Measurements from ENCODE around the gene ESR2. TPM values are rescaled to one million over a fixed set of nuclear protein-coding genes. Genes with fewer than 3 reads are reported as not detected.
"Not testable (repeated sequence)": the region's sequence is repeated elsewhere in the genome, so short reads cannot be mapped to it uniquely, and the experiment has no call there.

ESR2 gene
- total RNA-seq, 1 donor from 2014 or later: not detected

- no peak for TF ChIP-seq CTCF (IDR thresholded peaks at IDR 0.05; ENCODE audit: unreplicated experiment)
- no peak for DNase-seq (ENCODE audit: low spot score)
- Mint-ChIP-seq H3K36me3 (ENCODE audit: low read depth, unreplicated experiment) (peaks cover 17% of the 10 kb centered on the region), H3K9me3 (ENCODE audit: unreplicated experiment) (no peaks in the 10 kb centered on the region), H3K4me3 (ENCODE audit: unreplicated experiment) (no peak overlapping the region), H3K27ac (ENCODE audit: unreplicated experiment) (no peak overlapping the region), H3K4me1 (ENCODE audit: unreplicated experiment) (no peaks in the 10 kb centered on the region), H3K27me3 (ENCODE audit: unreplicated experiment) (no peaks in the 10 kb centered on the region)
These were observed 249.1 kb downstream of the ESR2 start for GRCh38 chr14:64045091-64045490.

- not testable (repeated sequence) for H3K4me1 Mint-ChIP-seq (ENCODE audit: unreplicated experiment); DNase-seq (ENCODE audit: low spot score); H3K9me3 Mint-ChIP-seq (ENCODE audit: unreplicated experiment); H3K27ac Mint-ChIP-seq (ENCODE audit: unreplicated experiment); H3K4me3 Mint-ChIP-seq (ENCODE audit: unreplicated experiment); H3K27me3 Mint-ChIP-seq (ENCODE audit: unreplicated experiment)
- peaks cover 27% of the 10 kb centered on the region for H3K36me3 Mint-ChIP-seq (ENCODE audit: low read depth, unreplicated experiment)
These were observed 250.9 kb downstream of the ESR2 start for GRCh38 chr14:64043296-64043695.

- Mint-ChIP-seq H3K27me3 (ENCODE audit: unreplicated experiment) (peaks cover 5% of the 10 kb centered on the region), H3K36me3 (ENCODE audit: low read depth, unreplicated experiment) (peaks cover 27% of the 10 kb centered on the region), H3K4me3 (ENCODE audit: unreplicated experiment) (no peak overlapping the region), H3K9me3 (ENCODE audit: unreplicated experiment) (no peaks in the 10 kb centered on the region), H3K4me1 (ENCODE audit: unreplicated experiment) (no peaks in the 10 kb centered on the region), H3K27ac (ENCODE audit: unreplicated experiment) (no peak overlapping the region)
- DNase-seq (ENCODE audit: low spot score): no peak
- no peak for TF ChIP-seq CTCF (IDR thresholded peaks at IDR 0.05; ENCODE audit: unreplicated experiment)
These were observed 254.1 kb downstream of the ESR2 start for GRCh38 chr14:64040044-64040443.

GRCh38 chr14:64038841-64039542, 255.2 kb downstream of the ESR2 start:
- H3K27me3 Mint-ChIP-seq (ENCODE audit: unreplicated experiment): peaks cover 5% of the 10 kb centered on the region
- no peak overlapping the region for H3K27ac Mint-ChIP-seq (ENCODE audit: unreplicated experiment)
- peak overlapping the region; percentile 42 for H3K4me3 Mint-ChIP-seq (ENCODE audit: unreplicated experiment)
- H3K9me3 Mint-ChIP-seq (ENCODE audit: unreplicated experiment): no peaks in the 10 kb centered on the region
- no peak for TF ChIP-seq CTCF (IDR thresholded peaks at IDR 0.05; ENCODE audit: unreplicated experiment)
- H3K4me1 Mint-ChIP-seq (ENCODE audit: unreplicated experiment): no peaks in the 10 kb centered on the region
- no peak for DNase-seq (ENCODE audit: low spot score)
- H3K36me3 Mint-ChIP-seq (ENCODE audit: low read depth, unreplicated experiment): peaks cover 23% of the 10 kb centered on the region

- peaks cover 22% of the 10 kb centered on the region for H3K36me3 Mint-ChIP-seq (ENCODE audit: low read depth, unreplicated experiment)
- not testable (repeated sequence) for H3K9me3 Mint-ChIP-seq (ENCODE audit: unreplicated experiment); H3K27ac Mint-ChIP-seq (ENCODE audit: unreplicated experiment); H3K4me1 Mint-ChIP-seq (ENCODE audit: unreplicated experiment); H3K4me3 Mint-ChIP-seq (ENCODE audit: unreplicated experiment); DNase-seq (ENCODE audit: low spot score); H3K27me3 Mint-ChIP-seq (ENCODE audit: unreplicated experiment)
These were observed 256.1 kb downstream of the ESR2 start for GRCh38 chr14:64037869-64038745.

- Mint-ChIP-seq H3K27me3 (ENCODE audit: unreplicated experiment) (peaks cover 5% of the 10 kb centered on the region), H3K36me3 (ENCODE audit: low read depth, unreplicated experiment) (peaks cover 20% of the 10 kb centered on the region), H3K4me1 (ENCODE audit: unreplicated experiment) (no peaks in the 10 kb centered on the region), H3K27ac (ENCODE audit: unreplicated experiment) (no peak overlapping the region), H3K9me3 (ENCODE audit: unreplicated experiment) (no peaks in the 10 kb centered on the region), H3K4me3 (ENCODE audit: unreplicated experiment) (no peak overlapping the region)
- no peak for TF ChIP-seq CTCF (IDR thresholded peaks at IDR 0.05; ENCODE audit: unreplicated experiment)
- no peak for DNase-seq (ENCODE audit: low spot score)
These were observed 259.0 kb downstream of the ESR2 start for GRCh38 chr14:64035143-64035542.
